NT2/D1 (cell line): ENCODE measurements around the gene ATG9A.

ENCODE experiments used
- DNase-seq: peaks from one replicate; pipeline ENCODE4 v3.0.0-alpha.2; 2011; ENCODE audit warnings: low read depth, low spot score
- H3K27me3 ChIP-seq: 2 replicates; pipeline ENCODE4 v1.6.0; 2011; ENCODE audit warnings: mild to moderate bottlenecking; ENCODE audit not compliant: insufficient read length, insufficient read depth
- H3K36me3 ChIP-seq: 2 replicates; pipeline ENCODE4 v1.6.1; 2011; ENCODE audit warnings: mild to moderate bottlenecking, low read length, mixed read lengths; ENCODE audit not compliant: insufficient read depth, insufficient read length
- H3K4me1 ChIP-seq: 2 replicates; pipeline ENCODE4 v1.5.1; 2011; ENCODE audit not compliant: insufficient read depth, insufficient read length
- H3K4me3 ChIP-seq: 2 replicates; pipeline ENCODE4 v1.5.1; 2011; ENCODE audit warnings: low read depth; ENCODE audit not compliant: insufficient read length
- H3K9ac ChIP-seq: 2 replicates; pipeline ENCODE4 v1.6.0; 2011; ENCODE audit warnings: low read depth; ENCODE audit not compliant: insufficient read length
- H3K9me3 ChIP-seq: 2 replicates; pipeline ENCODE4 v1.5.1; 2011; ENCODE audit warnings: mild to moderate bottlenecking, low read length; ENCODE audit not compliant: insufficient read depth
- SUZ12 ChIP-seq: IDR thresholded peaks from 2 replicates; pipeline ENCODE4 v1.6.1; 2011; ENCODE audit not compliant: insufficient read length, insufficient read depth; ENCODE audit errors: extremely low read depth
- YY1 ChIP-seq: IDR thresholded peaks from 2 replicates; pipeline ENCODE4 v1.6.1; 2011; ENCODE audit not compliant: insufficient read length, insufficient read depth
- ZNF274 ChIP-seq: IDR thresholded peaks from 2 replicates; pipeline ENCODE4 v1.6.1; 2011; ENCODE audit warnings: mild to moderate bottlenecking, low read depth, low read length

Gene ATG9A

DNA sequence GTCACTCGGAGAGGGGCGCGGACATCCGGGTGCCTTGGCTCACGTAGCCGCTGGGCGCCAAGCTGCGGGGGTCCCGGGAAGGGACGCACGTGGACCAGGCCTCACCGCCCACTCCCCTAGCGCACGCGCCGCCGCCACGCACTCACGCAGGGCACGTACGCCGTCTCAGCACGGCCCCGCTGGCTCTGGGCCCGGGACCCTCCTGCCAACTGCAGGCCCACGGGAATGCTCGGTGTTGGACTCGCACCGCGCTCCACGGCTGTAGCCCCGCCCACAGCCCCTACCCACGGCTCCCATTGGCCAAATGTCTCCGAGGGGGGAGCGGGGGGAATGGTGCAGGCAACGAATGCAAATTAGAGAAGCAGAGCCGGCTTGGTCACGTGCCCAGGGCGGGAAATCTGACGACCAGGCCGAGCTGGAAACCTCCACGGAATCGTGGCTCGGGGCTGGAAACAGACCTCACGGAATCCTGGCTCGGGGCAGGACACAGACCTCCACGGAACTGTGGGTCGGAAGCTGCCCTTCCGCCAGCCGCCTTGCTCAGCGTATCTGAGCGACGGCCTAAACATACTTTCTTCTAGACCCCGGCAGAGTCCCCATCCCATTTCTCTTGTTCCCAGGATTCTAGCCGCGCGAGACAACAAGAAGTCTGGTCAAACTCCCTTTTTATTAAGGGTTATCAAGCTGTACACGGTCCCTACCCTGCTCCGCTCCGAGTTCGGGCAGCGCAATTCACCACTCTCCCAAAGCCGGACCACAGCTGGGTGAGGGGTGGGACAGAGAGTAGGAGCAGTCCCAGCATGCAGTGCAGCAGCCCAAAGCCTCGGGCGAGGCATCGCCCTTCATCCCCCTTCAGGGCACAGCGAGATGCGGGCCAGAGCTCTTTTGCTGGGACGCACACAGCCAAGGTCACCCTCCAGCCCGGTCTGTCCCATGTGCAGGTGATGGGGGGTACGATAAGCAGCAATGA is 10.4 kb downstream of the ATG9A start, which contains the start of gene ABCB6:
TSS of gene ABCB6 (minus strand) at position 227 of the 970 bp plus-strand sequence. CDS start 285 bp downstream, outside the sequence.
- Histone ChIP-seq H3K9ac (peak within 1 kb of the TSS; percentile 88), H3K27me3 (no peaks in the 10 kb centered on the region), H3K4me3 (peak within 1 kb of the TSS; percentile 70), H3K36me3 (peaks cover 78% of the 10 kb centered on the region), H3K9me3 (no peaks in the 10 kb centered on the region), H3K4me1 (peaks cover 10% of the 10 kb centered on the region)
- DNase-seq, result peak; percentile 81
- TF ChIP-seq SUZ12 (no peak), ZNF274 (no peak), YY1 (no peak)

DNA sequence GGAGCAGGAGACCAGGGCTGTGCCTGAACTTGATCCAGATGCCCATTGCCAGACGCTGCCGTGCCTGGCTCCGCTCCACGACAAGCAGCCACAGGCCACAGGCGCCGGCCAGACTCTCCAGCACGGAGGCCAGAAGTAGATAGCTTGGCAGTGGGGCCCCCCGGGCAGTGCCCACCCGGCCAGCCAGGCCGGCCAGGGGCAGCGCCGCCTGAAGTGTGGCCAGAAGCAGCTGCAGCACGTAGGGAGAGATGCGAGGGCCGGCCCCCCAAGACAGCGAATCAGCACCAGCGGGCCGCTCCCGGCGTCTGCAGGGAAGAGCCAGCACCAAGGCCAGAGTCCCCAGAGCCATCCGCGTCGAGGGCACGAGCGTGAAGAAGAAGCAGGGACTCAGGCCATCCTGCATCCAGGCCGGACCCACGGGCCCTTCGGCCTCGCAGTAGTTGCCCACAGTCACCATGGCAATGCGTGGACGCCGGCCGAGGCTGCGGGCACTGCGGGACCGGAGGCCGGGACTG is 11.2 kb downstream of the ATG9A start:
- Histone ChIP-seq H3K9ac (peak overlapping the region; percentile 88), H3K9me3 (no peaks in the 10 kb centered on the region), H3K36me3 (peaks cover 78% of the 10 kb centered on the region), H3K4me1 (peaks cover 10% of the 10 kb centered on the region), H3K4me3 (peak overlapping the region; percentile 70), H3K27me3 (no peaks in the 10 kb centered on the region)
- TF ChIP-seq YY1 (no peak), ZNF274 (no peak), SUZ12 (no peak)
- DNase-seq, result no peak

DNA sequence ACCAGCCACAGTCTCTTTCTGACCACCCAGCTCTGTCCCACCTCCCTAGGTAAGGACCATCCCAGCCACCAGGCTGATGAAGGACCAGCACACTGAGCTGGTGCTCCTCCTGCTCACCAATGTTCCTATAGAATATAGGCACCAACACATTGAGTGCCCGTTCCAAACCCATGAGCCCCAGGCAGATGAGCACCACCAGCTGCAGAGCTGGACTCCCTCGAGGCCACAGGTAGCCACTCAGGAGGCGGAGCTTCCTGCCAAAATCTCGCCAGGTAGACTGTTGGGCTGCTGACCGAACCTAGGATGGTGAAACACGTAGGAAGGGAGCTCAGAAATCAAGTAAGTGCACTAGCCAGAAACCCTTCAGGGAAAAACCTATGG is 12.9 kb downstream of the ATG9A start:
- peaks cover 76% of the 10 kb centered on the region for H3K36me3 ChIP-seq
- H3K9me3 ChIP-seq, result no peaks in the 10 kb centered on the region
- H3K4me3 ChIP-seq, result no peak overlapping the region
- DNase-seq, result no peak
- H3K9ac ChIP-seq, result peak overlapping the region; percentile 36
- H3K27me3 ChIP-seq, result no peaks in the 10 kb centered on the region
- TF ChIP-seq YY1, result no peak
- TF ChIP-seq ZNF274, result no peak
- TF ChIP-seq SUZ12, result no peak
- peaks cover 10% of the 10 kb centered on the region for H3K4me1 ChIP-seq

DNA sequence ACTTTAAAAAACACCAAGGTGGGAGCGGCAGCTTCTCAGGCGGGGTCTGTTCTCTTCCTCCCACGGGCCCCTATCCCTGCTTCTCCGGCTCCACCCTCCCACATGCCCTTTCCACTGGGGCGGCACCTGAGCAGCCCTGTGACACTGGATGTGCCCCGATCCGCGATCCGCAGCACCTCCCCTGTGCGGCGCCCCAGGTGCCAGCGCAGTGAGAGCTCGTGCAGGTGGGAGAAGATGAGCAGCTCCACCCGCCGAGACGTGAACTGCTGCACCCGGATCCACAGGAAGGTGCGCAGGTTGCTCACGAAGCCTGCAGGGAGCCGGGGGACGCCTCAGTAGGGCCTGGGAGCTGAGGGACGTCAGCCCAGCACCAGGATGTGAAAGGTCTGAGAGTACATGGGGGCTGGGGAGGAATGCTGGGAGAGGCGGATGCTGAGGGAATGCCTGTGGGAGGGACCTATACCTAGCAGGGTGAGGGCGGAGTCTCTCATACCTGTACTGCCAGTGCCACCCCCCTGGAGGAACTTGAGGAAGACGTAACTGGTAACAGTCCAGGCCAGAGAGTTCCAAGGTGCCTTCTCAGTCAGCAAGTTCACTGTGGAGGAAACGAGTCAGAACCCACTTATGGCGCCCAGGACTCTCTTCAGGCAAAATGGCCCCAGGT is 13.4 kb downstream of the ATG9A start:
- DNase-seq, result no peak
- peak overlapping the region; percentile 33 for H3K9ac ChIP-seq
- peaks cover 10% of the 10 kb centered on the region for H3K4me1 ChIP-seq
- no peak for TF ChIP-seq YY1
- no peak for TF ChIP-seq SUZ12
- TF ChIP-seq ZNF274, result no peak
- no peaks in the 10 kb centered on the region for H3K27me3 ChIP-seq
- peaks cover 75% of the 10 kb centered on the region for H3K36me3 ChIP-seq
- H3K9me3 ChIP-seq, result no peaks in the 10 kb centered on the region
- no peak overlapping the region for H3K4me3 ChIP-seq

DNA sequence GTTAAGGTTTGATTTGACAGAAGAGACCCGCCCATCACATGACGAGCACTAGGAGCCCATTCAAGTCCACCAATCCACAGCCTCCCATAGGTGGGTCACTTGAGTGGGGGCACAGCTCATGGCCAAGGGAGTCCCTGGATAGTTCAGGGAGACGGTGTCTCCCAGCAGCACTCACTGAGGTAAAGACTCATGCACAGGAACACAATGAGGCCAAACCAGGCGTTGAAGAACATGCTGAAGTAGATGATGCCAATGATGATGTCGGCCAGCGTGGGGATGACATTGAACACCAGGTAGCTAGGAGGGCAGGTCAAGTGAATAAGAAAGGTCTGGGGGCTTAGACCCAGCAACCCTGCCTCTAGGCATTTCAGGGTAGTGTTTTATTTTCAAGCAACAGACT is 14.7 kb downstream of the ATG9A start:
- H3K36me3 ChIP-seq, result peaks cover 75% of the 10 kb centered on the region

DNA sequence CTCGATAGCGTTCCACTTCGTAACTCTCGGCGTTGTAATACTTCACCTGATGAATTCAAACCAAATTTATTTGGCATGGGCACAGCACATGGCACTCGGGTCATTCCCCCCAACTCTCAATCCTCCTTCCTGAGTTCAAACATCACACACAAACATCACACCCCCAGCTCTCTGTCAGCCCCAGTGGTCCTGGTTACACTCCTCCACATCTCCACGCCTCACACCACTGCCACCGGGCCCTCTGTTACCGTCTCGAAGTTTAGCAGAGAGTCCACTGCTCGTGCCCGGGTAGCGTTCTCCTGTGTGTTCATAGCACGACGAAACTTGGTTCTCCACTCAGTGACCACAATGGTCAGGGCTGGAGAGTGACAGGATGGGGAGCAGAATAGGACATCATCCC is 15.3 kb downstream of the ATG9A start:
- H3K4me3 ChIP-seq, result no peak overlapping the region
- peaks cover 76% of the 10 kb centered on the region for H3K36me3 ChIP-seq
- no peak for DNase-seq
- peaks cover 8% of the 10 kb centered on the region for H3K4me1 ChIP-seq
- H3K9me3 ChIP-seq, result no peaks in the 10 kb centered on the region
- TF ChIP-seq ZNF274 (no peak), SUZ12 (no peak), YY1 (no peak)
- H3K27me3 ChIP-seq, result no peaks in the 10 kb centered on the region
- H3K9ac ChIP-seq, result no peak overlapping the region

More for the DNA sequence above, 14.7 kb downstream of the ATG9A start:
- H3K4me3 ChIP-seq, result no peak overlapping the region
- peaks cover 10% of the 10 kb centered on the region for H3K4me1 ChIP-seq
- no peaks in the 10 kb centered on the region for H3K9me3 ChIP-seq
- H3K27me3 ChIP-seq, result no peaks in the 10 kb centered on the region
- no peak overlapping the region for H3K9ac ChIP-seq
- DNase-seq, result no peak
- TF ChIP-seq ZNF274 (no peak), YY1 (no peak), SUZ12 (no peak)
